Measurements from ENCODE around the gene CHRNB1.

The CHRNB1 gene

DNA sequence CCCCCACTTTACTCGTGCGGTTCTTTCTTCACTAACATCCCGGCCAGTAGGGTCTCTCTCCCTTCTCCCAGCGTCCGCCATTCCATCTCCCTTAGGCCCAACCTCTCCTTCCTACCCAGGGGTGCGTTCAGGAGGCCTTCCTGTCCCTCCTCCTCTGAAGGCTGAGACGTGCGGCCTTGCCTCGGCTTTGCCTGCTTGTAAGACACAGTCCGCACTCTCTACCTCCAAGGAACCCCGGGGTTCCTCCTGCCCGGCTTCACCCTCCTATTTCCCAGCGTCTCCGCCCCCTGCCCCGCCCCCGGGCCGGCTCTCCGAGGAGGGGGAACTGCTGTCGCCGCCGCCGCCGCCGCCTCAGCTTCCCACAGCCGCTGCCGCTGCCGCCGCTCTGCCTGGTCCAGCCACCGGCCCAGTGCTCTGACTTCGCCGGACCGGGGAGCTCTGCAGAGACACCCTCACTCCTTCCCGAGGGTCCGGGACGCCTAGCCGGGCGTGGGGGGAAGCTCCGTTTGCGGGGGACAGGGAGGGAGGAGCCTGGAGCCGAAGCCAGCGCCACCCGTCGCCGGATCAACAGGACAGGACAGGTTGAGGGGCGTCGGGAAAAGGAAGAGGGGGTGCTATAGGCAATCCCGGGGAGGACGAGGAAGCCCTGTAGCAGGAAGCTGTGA lies 6.8 kb upstream of the CHRNB1 start:
- no peak for DNase-seq (ENCODE audit: low spot score)

DNA sequence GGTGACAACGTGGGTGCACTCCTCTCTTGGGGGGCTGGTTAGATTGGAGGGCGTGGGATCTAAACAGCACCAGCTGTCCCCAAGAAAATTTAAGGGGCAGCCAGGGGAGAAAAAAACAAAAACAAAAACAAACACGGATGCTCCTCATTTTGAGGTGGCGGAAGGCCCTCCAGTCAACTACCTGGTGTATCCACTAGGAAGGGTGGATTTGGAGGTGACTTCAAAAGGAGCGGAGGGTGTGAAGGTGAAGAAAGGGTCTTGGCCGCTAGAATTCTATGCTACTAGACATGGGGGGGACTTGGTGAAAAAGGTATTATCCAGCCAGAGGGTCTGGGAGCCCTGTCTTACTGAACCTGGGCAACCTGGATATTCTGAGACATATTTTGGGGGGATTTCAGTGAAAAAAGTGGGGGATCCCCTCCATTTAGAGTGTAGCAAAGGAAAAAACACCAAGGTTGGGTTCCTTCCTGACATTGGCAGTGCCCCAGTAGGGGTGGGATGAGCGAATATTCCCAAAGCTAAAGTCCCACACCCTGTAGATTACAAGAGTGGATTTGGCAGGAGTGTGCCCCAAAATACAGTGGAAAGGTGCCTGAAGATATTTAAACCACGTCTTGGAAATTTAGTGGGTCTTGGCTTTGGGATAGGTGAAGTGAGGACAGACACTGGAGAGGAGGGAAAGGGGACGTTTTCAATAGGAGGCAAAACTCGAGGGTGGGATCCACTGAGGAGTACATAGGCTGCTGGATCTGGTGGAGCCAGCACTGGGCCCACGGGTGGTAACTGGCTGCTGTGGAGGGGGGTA lies 6.0 kb upstream of the CHRNB1 start:
- no peak for DNase-seq (ENCODE audit: low spot score)

GRCh38 chr17:7439462-7440112 lies 5.3 kb upstream of the CHRNB1 start, which contains the start of gene FGF11:
FGF11 (plus strand) TSS chr17:7439512; CDS start chr17:7439621, 109 bp downstream.
- DNase-seq (ENCODE audit: low spot score) = no peak

GRCh38 chr17:7440113-7440833 lies 4.6 kb upstream of the CHRNB1 start:
- DNase-seq (ENCODE audit: low spot score) = no peak

GRCh38 chr17:7440834-7441195 lies 4.0 kb upstream of the CHRNB1 start:
- DNase-seq (ENCODE audit: low spot score) = no peak

DNA sequence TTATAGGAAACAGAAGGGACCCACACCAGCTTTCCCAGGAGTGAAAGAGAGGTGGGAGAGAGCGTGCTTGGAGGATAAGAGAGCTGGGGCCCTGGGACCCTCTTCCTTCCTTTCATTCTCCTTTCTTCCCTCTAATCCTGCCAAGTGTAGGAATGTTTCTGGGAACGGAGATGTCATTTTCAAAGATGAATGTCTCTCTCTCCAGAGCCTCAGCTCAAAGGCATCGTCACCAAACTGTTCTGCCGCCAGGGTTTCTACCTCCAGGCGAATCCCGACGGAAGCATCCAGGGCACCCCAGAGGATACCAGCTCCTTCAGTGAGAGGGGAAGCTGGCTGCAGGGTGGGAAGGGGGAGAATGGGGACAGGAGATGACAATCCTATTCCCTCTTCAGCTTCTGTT lies 3.6 kb upstream of the CHRNB1 start:
- DNase-seq (ENCODE audit: low spot score) = no peak

- DNase-seq (ENCODE audit: low spot score) = no peak
These were observed 2.7 kb upstream of the CHRNB1 start for GRCh38 chr17:7442142-7442541.

DNA sequence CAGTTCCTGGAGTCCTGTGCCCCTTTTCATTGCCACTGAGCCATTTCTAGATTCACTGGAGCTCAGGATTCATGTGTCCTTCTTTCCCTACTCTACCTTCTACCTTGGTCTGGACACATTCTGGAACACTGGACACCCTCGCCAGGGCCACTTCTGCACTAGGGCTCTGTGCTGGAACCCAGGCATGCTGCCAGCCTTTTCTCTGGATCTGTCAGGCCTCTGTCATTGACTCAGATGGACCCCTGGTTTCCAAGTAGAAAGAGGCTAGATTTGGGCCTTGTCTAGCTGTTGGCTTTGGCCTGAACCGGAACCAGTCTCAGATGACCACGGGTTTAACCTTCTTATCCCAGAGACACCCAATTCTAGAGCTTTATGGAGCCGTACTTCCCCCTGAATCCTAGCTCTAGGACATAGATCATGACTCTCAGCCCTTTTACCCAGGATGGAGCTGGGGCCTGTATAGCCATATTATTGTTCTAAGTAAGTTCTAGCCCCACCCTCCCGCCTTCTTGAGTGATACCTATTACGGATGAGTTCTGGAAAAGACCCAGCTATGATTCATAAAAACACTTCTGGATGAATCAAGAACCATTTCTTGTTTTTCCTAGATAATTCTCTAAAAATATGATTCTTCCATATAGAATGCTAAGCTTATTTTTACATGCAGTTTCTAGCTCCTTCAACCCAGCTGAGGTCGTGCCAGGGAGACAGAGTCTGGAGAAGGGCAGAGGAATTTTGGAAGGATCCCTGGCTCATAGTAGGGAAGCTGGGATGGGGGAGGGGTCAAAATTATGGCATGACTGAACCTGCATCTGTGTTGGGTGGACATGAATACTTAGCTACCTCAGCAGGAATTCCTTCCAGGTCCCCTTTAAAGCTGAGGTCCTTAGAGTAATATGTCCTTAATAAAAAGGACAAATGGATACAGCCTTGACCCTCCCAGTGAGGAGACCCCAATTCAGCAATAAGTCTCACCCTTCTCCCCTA lies 1.1 kb upstream of the CHRNB1 start:
- DNase-seq (ENCODE audit: low spot score) = no peak

DNA sequence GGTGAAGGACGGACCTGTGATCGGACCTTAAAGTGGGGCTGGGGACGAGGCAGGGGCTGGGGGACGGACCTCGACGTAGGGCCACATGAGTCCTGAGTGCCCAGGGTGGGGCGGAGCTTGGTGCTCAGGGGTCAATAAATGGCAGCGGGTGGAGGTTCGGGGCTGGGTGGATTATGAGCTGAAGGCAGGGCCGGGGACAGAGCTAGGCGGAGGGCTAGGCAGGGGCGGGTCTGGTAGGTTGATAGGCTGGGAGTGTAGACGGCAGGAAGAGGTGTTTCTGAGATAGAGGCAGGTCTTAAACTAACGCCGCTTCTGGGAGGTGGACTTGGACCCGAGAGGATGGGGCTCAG lies 733 bp downstream of the CHRNB1 start:
- DNase-seq (ENCODE audit: low spot score) = no peak

DNA sequence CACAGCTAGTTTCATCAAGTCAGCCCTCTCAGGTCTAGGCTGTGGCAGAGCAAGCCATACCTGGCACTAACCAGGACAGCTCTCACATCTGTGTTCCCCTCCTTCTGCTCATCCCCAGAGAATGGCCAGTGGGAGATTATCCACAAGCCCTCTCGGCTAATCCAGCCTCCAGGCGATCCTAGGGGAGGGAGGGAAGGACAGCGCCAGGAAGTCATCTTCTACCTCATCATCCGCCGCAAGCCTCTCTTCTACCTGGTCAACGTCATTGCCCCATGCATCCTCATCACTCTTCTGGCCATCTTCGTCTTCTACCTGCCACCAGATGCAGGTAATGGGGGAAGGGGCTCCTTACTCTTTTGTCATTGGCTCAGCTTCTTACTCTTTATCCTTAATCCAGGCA lies 3.6 kb downstream of the CHRNB1 start:
- DNase-seq (ENCODE audit: low spot score) = no peak

DNA sequence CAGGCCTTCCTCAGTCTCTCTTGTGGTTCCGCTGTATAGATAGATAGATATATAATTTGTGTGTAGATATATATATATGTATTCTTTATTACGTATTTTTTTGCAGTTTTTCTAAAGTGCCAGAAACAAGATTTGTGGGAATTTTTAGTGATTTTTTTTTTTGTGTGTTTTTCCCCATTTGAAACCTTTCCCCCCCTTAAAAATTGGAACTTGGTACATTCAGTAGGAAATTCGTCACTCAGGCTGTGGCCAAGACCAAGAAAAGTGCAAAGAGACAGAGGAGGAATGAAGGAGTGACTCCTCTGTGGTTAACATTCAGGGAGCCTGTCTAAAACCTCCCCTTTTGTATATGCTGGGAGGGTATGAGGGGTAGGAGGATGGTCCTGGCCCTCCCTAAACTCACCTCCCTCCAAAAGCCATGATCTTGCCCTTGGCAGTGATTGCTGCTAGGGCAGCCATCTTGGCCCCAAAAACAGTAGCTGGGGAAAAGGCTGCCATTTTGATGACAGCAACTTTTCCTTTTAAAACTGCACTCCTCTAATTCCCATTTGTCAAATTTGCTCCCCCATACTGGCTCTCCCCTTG lies 15.2 kb downstream of the CHRNB1 start:
- no peak for DNase-seq (ENCODE audit: low spot score)

- DNase-seq (ENCODE audit: low spot score) = no peak
These were observed 16.2 kb downstream of the CHRNB1 start for GRCh38 chr17:7460850-7461660.

- DNase-seq (ENCODE audit: low spot score) = no peak
These were observed 17.9 kb downstream of the CHRNB1 start for GRCh38 chr17:7462474-7463371.

GRCh38 chr17:7463372-7463846 lies 18.5 kb downstream of the CHRNB1 start:
- no peak for DNase-seq (ENCODE audit: low spot score)

- no peak for DNase-seq (ENCODE audit: low spot score)
These were observed 19.2 kb downstream of the CHRNB1 start for GRCh38 chr17:7464081-7464480.

DNA sequence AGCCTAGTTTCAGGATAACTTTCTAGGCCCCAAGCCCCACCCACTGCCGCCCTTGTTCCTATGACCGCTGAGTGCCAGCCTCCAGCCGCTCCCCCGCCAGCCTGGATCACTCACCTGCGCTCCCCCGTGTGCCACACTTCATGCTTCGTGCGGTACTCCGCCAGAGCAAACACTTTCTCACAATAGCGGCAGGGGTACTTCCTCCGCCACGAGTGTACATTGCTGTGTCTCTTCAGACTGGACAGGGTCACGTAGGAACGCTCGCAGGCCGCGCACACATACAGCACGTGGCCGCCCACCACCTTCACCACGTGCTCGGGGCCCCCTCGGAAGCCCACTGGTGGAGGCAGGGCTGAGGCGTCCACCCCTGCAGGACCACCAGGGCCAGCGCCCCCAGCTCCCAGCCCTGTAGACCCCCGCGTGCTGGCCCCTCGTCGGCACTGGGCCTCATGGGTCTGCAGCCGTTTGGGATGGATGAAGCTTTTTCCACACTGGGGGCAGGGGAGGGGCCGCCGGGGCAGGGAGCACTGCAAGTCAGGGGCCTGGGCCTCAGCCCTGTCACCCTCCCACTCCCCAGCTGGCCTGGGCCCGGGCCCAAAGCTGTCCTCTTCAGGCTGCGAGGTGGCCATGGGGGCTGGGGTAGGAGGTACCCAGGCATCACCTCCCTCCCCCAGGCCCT lies 20.9 kb downstream of the CHRNB1 start:
- no peak for DNase-seq (ENCODE audit: low spot score)

DNA sequence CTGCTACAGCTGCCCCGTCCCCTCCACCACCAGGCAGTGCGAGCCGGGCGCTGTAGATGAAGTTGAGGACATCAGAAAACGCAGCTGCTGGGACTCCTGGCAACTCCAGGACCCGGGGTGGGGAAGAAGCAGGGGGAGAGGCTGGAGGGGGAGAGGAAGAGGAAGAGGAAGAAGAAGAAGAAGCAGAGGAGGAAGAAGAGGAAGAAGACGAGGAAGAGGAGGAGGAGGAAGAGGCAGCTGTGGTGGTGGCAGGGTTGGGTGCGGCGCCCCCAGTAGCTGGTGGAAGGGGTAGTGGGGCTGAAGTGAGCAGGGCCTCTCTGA lies 21.4 kb downstream of the CHRNB1 start:
- no peak for DNase-seq (ENCODE audit: low spot score)

GRCh38 chr17:7466639-7467341 lies 21.9 kb downstream of the CHRNB1 start:
- DNase-seq (ENCODE audit: low spot score) = no peak

Measured in COLO829 (cell line).